H1 (cell line): ENCODE results near the gene SLC23A1. TPM values are rescaled to one million over a fixed set of nuclear protein-coding genes. Genes with fewer than 3 reads are reported as not detected.

Experiments
- CTCF ChIP-seq, 3 experiments: IDR thresholded peaks; 1 replicate in 2 of 3; 2 replicates in 1 of 3; pipeline versions ENCODE4 v1.5.1 to v1.6.1; 2011; ENCODE audit warnings: low read length in 3 of 3, mild to moderate bottlenecking in 3 of 3, inconsistent platforms in 2 of 3, low read depth in 1 of 3, moderate library complexity in 1 of 3; ENCODE audit not compliant: insufficient read depth in 1 of 3; ENCODE audit errors: control extremely low read depth in 1 of 3
- JUND ChIP-seq: IDR thresholded peaks from 2 replicates; pipeline ENCODE4 v1.6.1; 2011; ENCODE audit warnings: mild to moderate bottlenecking, improper control_type of control experiment, low read length
- MAX ChIP-seq: IDR thresholded peaks from 2 replicates; pipeline ENCODE4 v1.6.1; 2012; ENCODE audit warnings: inconsistent platforms
- NRF1 ChIP-seq: IDR thresholded peaks from 2 replicates; pipeline ENCODE4 v1.6.1; 2011; ENCODE audit warnings: mild to moderate bottlenecking, low read depth, low read length, improper control_type of control experiment
- polyA plus RNA-seq, 7 experiments: library from polyadenylated mRNA; depleted of rRNA in 3 of 7; stranded (reverse) in 5 of 7; unstranded in 2 of 7; fragments of >200 nt in 5 of 7; fragments of 200-250 nt in 2 of 7; gene quantifications; 1 replicate in 5 of 7; 2 replicates in 1 of 7; 4 replicates in 1 of 7; pipeline versions ENCODE4 v1.2.1 to v1.2.3, GENCODE V29; 2011 to 2013; ENCODE audit warnings: missing spikeins in 2 of 7, mixed read lengths in 2 of 7
- total RNA-seq: library from RNA; stranded (reverse); fragmentation: NEBNext Ultra II Directional; extraction: Animal tissue kit (Norgen Biotek cat#: 25700); gene quantifications from 2 replicates; pipeline ENCODE4 v1.2.1, GENCODE V29; 2021

Gene SLC23A1
- total and polyA plus RNA-seq, 2 of the 8 experiments (the other 6 are each of a cell fraction or from before 2014, with no cell fraction given) = not detected

- TF ChIP-seq CTCF (IDR thresholded peaks at IDR 0.05; ENCODE audit: control extremely low read depth in 1 of 3, insufficient read depth in 1 of 3, low read depth in 1 of 3, low read length in 3 of 3) (peak in 2 of 3 experiments; percentile 50 to 84; a peak in 3 of 4 replicates), NRF1 (0 out of 2 replicates have a peak, but pooled peaks have one; percentile 23), MAX (peak; percentile 56), JUND (no peak)
Measured at GRCh38 chr5:139394123-139394653, 11.1 kb upstream of the SLC23A1 start (continued).
